Gastrocnemius medialis (tissue), 4 donors: ENCODE results near the gene DMBT1. TPM values are rescaled to one million over a fixed set of nuclear protein-coding genes. Genes with fewer than 3 reads are reported as not detected.
A peak's percentile ranks its signal among the peaks of the same experiment; 100 is the strongest.

Experiments
- ATAC-seq, 2 donors: fragments of 150-250 bp; one replicate each; pipeline ENCODE4 v1.9.1; 2016
- DNase-seq, 2 donors: peaks; one replicate each; pipeline ENCODE4 v3.0.0-alpha.2; 2019
- H3K27ac ChIP-seq, 4 donors: fragments of 200-600 bp; sonication (generic); 1 replicate in 1 of 4; 2 replicates in 3 of 4; pipeline ENCODE4 v1.5.1; 2016 to 2018; ENCODE audit warnings: mild to moderate bottlenecking in 2 of 4, moderate library complexity in 1 of 4
- H3K27me3 ChIP-seq, 3 donors: fragments of 200-600 bp; sonication (generic) in 2 of 3; 1 replicate in 1 of 3; 2 replicates in 2 of 3; pipeline versions ENCODE4 v1.5.1 to v1.6.0; 2016 to 2019; ENCODE audit warnings: mild to moderate bottlenecking in 1 of 3, moderate library complexity in 1 of 3
- H3K36me3 ChIP-seq, 2 donors: fragments of 200-600 bp; sonication (generic) in 1 of 2; one replicate each; pipeline ENCODE4 v1.5.1; 2017 to 2018
- H3K4me1 ChIP-seq, 2 donors: fragments of 200-600 bp; sonication (generic) in 1 of 2; one replicate each; pipeline ENCODE4 v1.5.1; 2016 to 2017; ENCODE audit warnings: mild to moderate bottlenecking in 2 of 2
- H3K4me3 ChIP-seq, 4 donors: fragments of 200-600 bp; sonication (generic) in 3 of 4; 1 replicate in 1 of 4; 2 replicates in 3 of 4; pipeline ENCODE4 v1.5.1; 2016 to 2019; ENCODE audit warnings: mild to moderate bottlenecking in 2 of 4
- H3K9me3 ChIP-seq, 3 donors: fragments of 200-600 bp; sonication (generic) in 2 of 3; 1 replicate in 1 of 3; 2 replicates in 2 of 3; pipeline ENCODE4 v1.5.1; 2016 to 2019
- CTCF ChIP-seq, 5 experiments: fragments of 450-650 bp in 3 of 5; fragments of 200-600 bp in 2 of 5; sonication (generic) in 2 of 5; IDR thresholded peaks in 4 of 5; conservative IDR thresholded peaks in 1 of 5; 1 replicate in 4 of 5; 2 replicates in 1 of 5; pipeline ENCODE4 v1.5.1; 2016 to 2019; ENCODE audit warnings: antibody characterized with exemption in 5 of 5, mild to moderate bottlenecking in 3 of 5, moderate library complexity in 3 of 5
- POLR2A ChIP-seq, 2 donors: fragments of 450-650 bp; IDR thresholded peaks; one replicate each; pipeline ENCODE4 v1.6.1; 2017; ENCODE audit warnings: antibody characterized with exemption in 2 of 2, mild to moderate bottlenecking in 2 of 2, moderate library complexity in 2 of 2
- in situ Hi-C, 4 donors: fragments of 200-750 bp; cut with MboI; loops; one replicate each; pipeline versions ENCODE4 v1.15.0 to v1.8.0; 2017; ENCODE audit warnings: low sequenced_read_pairs in 4 of 4
- intact Hi-C: fragments of 100-400 bp; cut with DNase I; formaldehyde crosslinking; loops from one replicate; pipeline ENCODE4 v1.15.1; 2023; ENCODE audit warnings: low total_unique reads
- total RNA-seq, 4 donors: library from RNA; depleted of rRNA; stranded (reverse); fragments of >200 nt; gene quantifications; one replicate each; pipeline versions ENCODE4 v1.1.0 to v1.2.3, GENCODE V29; 2016

DMBT1 gene
- under 1 TPM in 1 of 4 donors, not detected in 3; 0.32 TPM for total RNA-seq

- intact Hi-C loops: loop anchor here (10.0 kb wide), 1 partner anchor 96 kb away; the partner anchor contains the start of gene HTRA1
- peaks cover 0 to under 1% of the 10 kb centered on the region in 2 donors for H3K4me1 ChIP-seq
- H3K27me3 ChIP-seq: peaks cover 0 to 8% (median 2%) of the 10 kb centered on the region in 3 donors
- no peak within 1 kb of the TSS for H3K27ac ChIP-seq
- no peaks in the 10 kb centered on the region for H3K36me3 ChIP-seq
- ATAC-seq (no peak), DNase-seq (no peak)
- in situ Hi-C loops: loop anchor here (10.0 to 25.0 kb wide), 5 partner anchors 106 to 266 kb away; partner anchors contain the start of gene ARMS2 (in 1 of the 4)
- no peaks in the 10 kb centered on the region for H3K9me3 ChIP-seq
- H3K4me3 ChIP-seq: no peak within 1 kb of the TSS
- TF ChIP-seq CTCF (IDR thresholded peaks at IDR 0.05 in 4 of 5, conservative IDR thresholded peaks at IDR 0.05 in 1 of 5) (no peak), POLR2A (IDR thresholded peaks at IDR 0.05) (no peak)
These were observed at the start of gene DMBT1 for GRCh38 chr10:122560279-122560804. Gene DMBT1 (plus strand): TSS chr10:122560754. CDS start chr10:122560771, 17 bp downstream.

- H3K9me3 ChIP-seq: no peaks in the 10 kb centered on the region
- H3K27me3 ChIP-seq: no peaks in the 10 kb centered on the region
- peaks cover 0 to 6% of the 10 kb centered on the region in 2 donors for H3K36me3 ChIP-seq
- ATAC-seq (no peak), DNase-seq (no peak)
- TF ChIP-seq POLR2A (IDR thresholded peaks at IDR 0.05) (no peak), CTCF (IDR thresholded peaks at IDR 0.05 in 4 of 5, conservative IDR thresholded peaks at IDR 0.05 in 1 of 5) (no peak)
- no peak overlapping the region for H3K27ac ChIP-seq
- no peak overlapping the region for H3K4me3 ChIP-seq
- intact Hi-C loops: no loop called here
- no peaks in the 10 kb centered on the region for H3K4me1 ChIP-seq
- in situ Hi-C loops: no loop called here
These were observed 47.5 kb upstream of the DMBT1 start for GRCh38 chr10:122513053-122513452.

GRCh38 chr10:122514045-122514840, 46.3 kb upstream of the DMBT1 start:
- Histone ChIP-seq H3K27me3 (no peaks in the 10 kb centered on the region), H3K4me3 (no peak overlapping the region), H3K36me3 (no peaks in the 10 kb centered on the region), H3K27ac (peak overlapping the region in 2 of 4 donors; percentile 33 to 63), H3K9me3 (no peaks in the 10 kb centered on the region), H3K4me1 (no peaks in the 10 kb centered on the region)
- ATAC-seq (no peak), DNase-seq (no peak)
- in situ Hi-C loops: no loop called here
- intact Hi-C loops: no loop called here
- TF ChIP-seq CTCF (IDR thresholded peaks at IDR 0.05 in 4 of 5, conservative IDR thresholded peaks at IDR 0.05 in 1 of 5): no peak
- TF ChIP-seq POLR2A (IDR thresholded peaks at IDR 0.05): no peak

GRCh38 chr10:122515022-122515424, 45.5 kb upstream of the DMBT1 start:
- TF ChIP-seq CTCF (IDR thresholded peaks at IDR 0.05 in 4 of 5, conservative IDR thresholded peaks at IDR 0.05 in 1 of 5): no peak
- no peak for TF ChIP-seq POLR2A (IDR thresholded peaks at IDR 0.05)
- Histone ChIP-seq H3K27ac (peak overlapping the region; percentile 13 to 63 (median 28)), H3K9me3 (no peaks in the 10 kb centered on the region), H3K36me3 (no peaks in the 10 kb centered on the region), H3K4me3 (no peak overlapping the region), H3K27me3 (no peaks in the 10 kb centered on the region), H3K4me1 (no peaks in the 10 kb centered on the region)
- ATAC-seq (peak; percentile 47), DNase-seq (peak in 1 of 2 donors; percentile 22)
- in situ Hi-C loops (no loop called here), intact Hi-C loops (no loop called here)
